ENCODE data around the gene ANLN. TPM values are rescaled to one million over a fixed set of nuclear protein-coding genes. Genes with fewer than 3 reads are reported as not detected.

Gene ANLN
- total RNA-seq, 1 experiment from 2014 or later, result 106 TPM

DNA sequence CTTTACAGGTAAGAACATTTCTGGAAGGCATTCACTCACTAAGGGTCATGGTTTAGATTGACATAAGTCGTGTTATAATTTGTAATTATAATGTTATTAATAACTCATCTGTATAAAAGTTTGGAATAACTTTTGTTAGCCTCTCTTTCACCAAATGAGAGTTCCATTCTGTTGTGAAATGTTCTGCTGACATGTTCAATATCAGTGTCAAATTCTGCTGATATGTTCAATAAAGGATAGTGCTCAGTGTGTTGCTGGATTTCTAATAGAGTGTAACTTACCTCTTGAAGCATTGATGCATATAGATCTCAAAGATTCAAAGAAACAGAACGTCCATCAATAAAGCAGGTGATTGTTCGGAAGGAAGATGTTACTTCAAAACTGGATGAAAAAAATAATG is 30.6 kb downstream of the ANLN start:
- no peaks in the 10 kb centered on the region for H3K4me1 Mint-ChIP-seq (ENCODE audit: low read depth, unreplicated experiment)
- peaks cover 74% of the 10 kb centered on the region for H3K36me3 Mint-ChIP-seq (ENCODE audit: insufficient read depth, unreplicated experiment)
- DNase-seq, result no peak
- ChIA-PET POLR2A (no interaction called here), CTCF (no interaction called here)
- Histone ChIP-seq H3K4me3 (ENCODE audit: low read depth, low read length) (no peak overlapping the region), H3K27me3 (replicated peaks; ENCODE audit: control insufficient read depth, insufficient read depth, low read length) (no peaks in the 10 kb centered on the region), H3K36me3 (ENCODE audit: control insufficient read depth, insufficient read depth, low read length) (no peaks in the 10 kb centered on the region), H3K9me3 (no peaks in the 10 kb centered on the region), H3K4me1 (no peaks in the 10 kb centered on the region)
- intact Hi-C loops (cut with micrococcal nuclease; ENCODE audit: unreplicated experiment), result no loop called here
- no TSS peak for BruUV-seq (replicated peaks)
- no peaks in the 10 kb centered on the region for H3K27me3 Mint-ChIP-seq (ENCODE audit: insufficient read depth, unreplicated experiment)
- TF ChIP-seq, protein P1, sequence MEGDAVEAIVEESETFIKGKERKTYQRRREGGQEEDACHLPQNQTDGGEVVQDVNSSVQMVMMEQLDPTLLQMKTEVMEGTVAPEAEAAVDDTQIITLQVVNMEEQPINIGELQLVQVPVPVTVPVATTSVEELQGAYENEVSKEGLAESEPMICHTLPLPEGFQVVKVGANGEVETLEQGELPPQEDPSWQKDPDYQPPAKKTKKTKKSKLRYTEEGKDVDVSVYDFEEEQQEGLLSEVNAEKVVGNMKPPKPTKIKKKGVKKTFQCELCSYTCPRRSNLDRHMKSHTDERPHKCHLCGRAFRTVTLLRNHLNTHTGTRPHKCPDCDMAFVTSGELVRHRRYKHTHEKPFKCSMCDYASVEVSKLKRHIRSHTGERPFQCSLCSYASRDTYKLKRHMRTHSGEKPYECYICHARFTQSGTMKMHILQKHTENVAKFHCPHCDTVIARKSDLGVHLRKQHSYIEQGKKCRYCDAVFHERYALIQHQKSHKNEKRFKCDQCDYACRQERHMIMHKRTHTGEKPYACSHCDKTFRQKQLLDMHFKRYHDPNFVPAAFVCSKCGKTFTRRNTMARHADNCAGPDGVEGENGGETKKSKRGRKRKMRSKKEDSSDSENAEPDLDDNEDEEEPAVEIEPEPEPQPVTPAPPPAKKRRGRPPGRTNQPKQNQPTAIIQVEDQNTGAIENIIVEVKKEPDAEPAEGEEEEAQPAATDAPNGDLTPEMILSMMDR (IDR thresholded peaks at IDR 0.05; ENCODE audit: insufficient read depth in 1 of 2, low read depth in 1 of 2, low read length in 1 of 2, severe bottlenecking in 1 of 2, unreplicated experiment in 1 of 2), result no peak
- no peak overlapping the region for H3K27ac Mint-ChIP-seq (ENCODE audit: unreplicated experiment)
- no peak overlapping the region for H3K4me3 Mint-ChIP-seq (ENCODE audit: unreplicated experiment)
- H3K9me3 Mint-ChIP-seq (ENCODE audit: unreplicated experiment), result no peaks in the 10 kb centered on the region

DNA sequence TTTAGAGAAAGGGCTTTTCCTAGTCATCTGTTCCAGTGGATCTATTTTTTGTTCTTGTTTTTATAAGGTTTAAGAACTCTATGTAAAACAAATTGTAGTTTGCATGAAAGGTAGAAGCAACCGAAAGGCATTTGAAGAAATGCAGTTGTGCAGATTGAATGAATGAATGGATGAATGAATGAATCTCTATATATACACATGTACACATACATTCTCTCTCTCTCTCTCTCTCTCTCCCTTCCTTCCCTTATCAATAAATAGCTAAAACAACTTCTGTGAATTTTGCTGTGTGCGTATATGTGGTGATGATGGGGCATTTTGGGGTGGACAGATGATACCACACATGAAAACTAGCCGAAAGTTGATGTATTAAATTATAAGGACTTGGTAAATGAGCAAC is 32.4 kb downstream of the ANLN start:
- CTCF ChIA-PET, result no interaction called here
- BruUV-seq (replicated peaks), result no TSS peak
- intact Hi-C loops (cut with micrococcal nuclease; ENCODE audit: unreplicated experiment), result no loop called here

DNA sequence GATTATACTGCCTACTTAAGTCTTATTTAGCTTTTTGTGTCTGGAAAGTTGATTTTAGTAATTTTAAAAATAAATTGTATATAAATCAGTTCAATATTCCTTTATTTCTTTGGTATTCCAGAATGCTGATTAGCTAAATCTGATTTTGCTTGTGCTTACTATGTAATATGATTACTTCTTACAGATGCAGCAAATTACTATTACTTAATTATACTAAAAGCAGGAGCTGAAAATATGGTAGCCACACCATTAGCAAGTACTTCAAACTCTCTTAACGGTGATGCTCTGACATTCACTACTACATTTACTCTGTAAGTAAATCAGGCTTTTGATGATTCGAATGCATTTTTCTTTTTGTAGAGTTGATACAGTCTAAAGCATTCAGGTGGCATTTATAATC is 34.0 kb downstream of the ANLN start:
- H3K36me3 ChIP-seq (ENCODE audit: control insufficient read depth, insufficient read depth, low read length), result no peaks in the 10 kb centered on the region; the same call in 1 of the 2 replicates

More for the DNA sequence above, 32.4 kb downstream of the ANLN start:
- no peak for DNase-seq
- Histone ChIP-seq H3K27me3 (replicated peaks; ENCODE audit: control insufficient read depth, insufficient read depth, low read length) (no peaks in the 10 kb centered on the region), H3K4me3 (ENCODE audit: low read depth, low read length) (no peak overlapping the region), H3K36me3 (ENCODE audit: control insufficient read depth, insufficient read depth, low read length) (no peaks in the 10 kb centered on the region), H3K9me3 (no peaks in the 10 kb centered on the region), H3K4me1 (no peaks in the 10 kb centered on the region)
- Mint-ChIP-seq H3K9me3 (ENCODE audit: unreplicated experiment) (no peaks in the 10 kb centered on the region), H3K4me3 (ENCODE audit: unreplicated experiment) (no peak overlapping the region), H3K27me3 (ENCODE audit: insufficient read depth, unreplicated experiment) (no peaks in the 10 kb centered on the region), H3K36me3 (ENCODE audit: insufficient read depth, unreplicated experiment) (peaks cover 76% of the 10 kb centered on the region), H3K4me1 (ENCODE audit: low read depth, unreplicated experiment) (no peaks in the 10 kb centered on the region), H3K27ac (ENCODE audit: unreplicated experiment) (no peak overlapping the region)
- TF ChIP-seq, protein P1 (IDR thresholded peaks at IDR 0.05; ENCODE audit: insufficient read depth in 1 of 2, low read depth in 1 of 2, low read length in 1 of 2, severe bottlenecking in 1 of 2, unreplicated experiment in 1 of 2), result no peak
- POLR2A ChIA-PET, result no interaction called here

More for the DNA sequence above, 34.0 kb downstream of the ANLN start:
- H3K9me3 ChIP-seq, result no peaks in the 10 kb centered on the region
- Mint-ChIP-seq H3K27ac (ENCODE audit: unreplicated experiment) (no peak overlapping the region), H3K27me3 (ENCODE audit: insufficient read depth, unreplicated experiment) (no peaks in the 10 kb centered on the region), H3K4me1 (ENCODE audit: low read depth, unreplicated experiment) (no peaks in the 10 kb centered on the region), H3K4me3 (ENCODE audit: unreplicated experiment) (no peak overlapping the region), H3K36me3 (ENCODE audit: insufficient read depth, unreplicated experiment) (peaks cover 72% of the 10 kb centered on the region), H3K9me3 (ENCODE audit: unreplicated experiment) (no peaks in the 10 kb centered on the region)
- H3K4me1 ChIP-seq, result no peaks in the 10 kb centered on the region
- ChIA-PET POLR2A (no interaction called here), CTCF (no interaction called here)
- no TSS peak for BruUV-seq (replicated peaks)
- no peak for DNase-seq
- intact Hi-C loops (cut with micrococcal nuclease; ENCODE audit: unreplicated experiment), result no loop called here
- no peaks in the 10 kb centered on the region for H3K27me3 ChIP-seq (replicated peaks; ENCODE audit: control insufficient read depth, insufficient read depth, low read length)
- TF ChIP-seq, protein P1 (IDR thresholded peaks at IDR 0.05; ENCODE audit: insufficient read depth in 1 of 2, low read depth in 1 of 2, low read length in 1 of 2, severe bottlenecking in 1 of 2, unreplicated experiment in 1 of 2), result no peak
- no peak overlapping the region for H3K4me3 ChIP-seq (ENCODE audit: low read depth, low read length)
